Parathyroid adenoma (tissue), 2 donors: ENCODE measurements around the gene PSMA8.
"Not testable (repeated sequence)": the region's sequence is repeated elsewhere in the genome, so short reads cannot be mapped to it uniquely, and the experiment has no call there.

ENCODE experiments used
- H2AFZ ChIP-seq: fragments of 300-600 bp; sonication (generic); one replicate; pipeline ENCODE4 v1.7.0; 2017; ENCODE audit warnings: antibody characterized with exemption, mild to moderate bottlenecking
- H3K27ac ChIP-seq: fragments of 300-600 bp; sonication (generic); one replicate; pipeline ENCODE4 v1.7.0; 2017
- H3K27me3 ChIP-seq: fragments of 300-600 bp; sonication (generic); one replicate; pipeline ENCODE4 v1.7.0; 2017; ENCODE audit warnings: low read length; ENCODE audit not compliant: control insufficient read depth, insufficient read depth
- H3K36me3 ChIP-seq: fragments of 300-600 bp; sonication (generic); one replicate; pipeline ENCODE4 v1.7.0; 2017; ENCODE audit warnings: low read length; ENCODE audit not compliant: control insufficient read depth, insufficient read depth
- H3K4me1 ChIP-seq: fragments of 300-600 bp; sonication (generic); one replicate; pipeline ENCODE4 v1.7.0; 2017; ENCODE audit warnings: control low read depth
- H3K4me2 ChIP-seq: fragments of 300-600 bp; sonication (generic); one replicate; pipeline ENCODE4 v1.7.0; 2017; ENCODE audit warnings: low read length
- H3K4me3 ChIP-seq: fragments of 300-600 bp; sonication (generic); one replicate; pipeline ENCODE4 v1.7.0; 2017; ENCODE audit warnings: low read depth, low read length
- H3K79me2 ChIP-seq: fragments of 300-600 bp; sonication (generic); one replicate; pipeline ENCODE4 v1.7.0; 2017; ENCODE audit warnings: control low read depth
- H3K9ac ChIP-seq: fragments of 300-600 bp; sonication (generic); one replicate; pipeline ENCODE4 v1.7.0; 2017; ENCODE audit warnings: mild to moderate bottlenecking
- H3K9me3 ChIP-seq: fragments of 300-600 bp; sonication (generic); one replicate; pipeline ENCODE4 v1.7.0; 2017; ENCODE audit warnings: low read length; ENCODE audit not compliant: control insufficient read depth
- CTCF ChIP-seq: fragments of 300-600 bp; sonication (generic); IDR thresholded peaks from one replicate; pipeline ENCODE4 v1.7.0; 2017; ENCODE audit warnings: antibody characterized with exemption, mild to moderate bottlenecking
- donor health status: primary hyperparathyroidism.

The PSMA8 gene

GRCh38 chr18:26233208-26233607 lies 99.5 kb downstream of the PSMA8 start:
- no peak for TF ChIP-seq CTCF
- Histone ChIP-seq H3K4me2 (no peak overlapping the region), H3K9ac (no peak overlapping the region), H3K27me3 (no peaks in the 10 kb centered on the region), H2AFZ (no peak overlapping the region), H3K9me3 (no peaks in the 10 kb centered on the region), H3K79me2 (no peaks in the 10 kb centered on the region), H3K4me3 (no peak overlapping the region), H3K4me1 (no peaks in the 10 kb centered on the region), H3K36me3 (no peaks in the 10 kb centered on the region), H3K27ac (no peak overlapping the region)

GRCh38 chr18:26237363-26237762 lies 103.7 kb downstream of the PSMA8 start:
- H3K4me2 ChIP-seq, H3K9me3 ChIP-seq, H2AFZ ChIP-seq, H3K9ac ChIP-seq, H3K79me2 ChIP-seq, H3K4me3 ChIP-seq, H3K36me3 ChIP-seq, H3K4me1 ChIP-seq, H3K27ac ChIP-seq, H3K27me3 ChIP-seq: not testable (repeated sequence)

- H3K4me3 ChIP-seq, H2AFZ ChIP-seq, H3K27ac ChIP-seq, H3K9ac ChIP-seq, H3K9me3 ChIP-seq, H3K36me3 ChIP-seq, H3K4me1 ChIP-seq, H3K27me3 ChIP-seq, H3K79me2 ChIP-seq, H3K4me2 ChIP-seq: not testable (repeated sequence)
These were observed 105.0 kb downstream of the PSMA8 start for GRCh38 chr18:26238718-26239117.

GRCh38 chr18:26242392-26242791 lies 108.7 kb downstream of the PSMA8 start:
- H3K4me3 ChIP-seq, H3K36me3 ChIP-seq, H3K79me2 ChIP-seq, H3K27ac ChIP-seq, H3K4me1 ChIP-seq, H3K9me3 ChIP-seq, H2AFZ ChIP-seq, H3K9ac ChIP-seq, H3K4me2 ChIP-seq, H3K27me3 ChIP-seq: not testable (repeated sequence)
